Caco-2 (cell line): ENCODE results near the gene UBE2D3. TPM values are rescaled to one million over a fixed set of nuclear protein-coding genes. Genes with fewer than 3 reads are reported as not detected.
"Not testable (repeated sequence)": the region's sequence is repeated elsewhere in the genome, so short reads cannot be mapped to it uniquely, and the experiment has no call there.

Experiments
- BruUV-seq: library from RNA; stranded (reverse); fragments of 400-500 nt; replicated peaks from 2 replicates; lab custom pipeline; 2021; lab: Mats Ljungman, UMichigan
- CTCF ChIA-PET: fragments of 300-600 bp; sonication (Branson Sonifier 250); formaldehyde crosslinking; loops from one replicate; lab custom pipeline; 2022; ENCODE audit warnings: antibody characterized with exemption; lab: Charles Lee
- POLR2A ChIA-PET: fragments of 300-600 bp; sonication (Branson Sonifier 250); formaldehyde crosslinking; loops from one replicate; lab custom pipeline; 2022; ENCODE audit warnings: antibody characterized with exemption; lab: Charles Lee
- DNase-seq, 2 experiments: peaks; one replicate each; pipeline versions ENCODE4 v3.0.0 to v3.0.0-alpha.2; 2020 to 2022
- H3K27me3 ChIP-seq: replicated peaks from 2 replicates; pipeline ENCODE4 v1.6.0; 2011; ENCODE audit warnings: low read length; ENCODE audit not compliant: control insufficient read depth, insufficient read depth
- H3K36me3 ChIP-seq: 2 replicates; pipeline ENCODE4 v1.5.1; 2011; ENCODE audit warnings: low read length; ENCODE audit not compliant: control insufficient read depth, insufficient read depth
- H3K4me1 ChIP-seq: fragments of 250-450 bp; sonication (Bioruptor Pico); 2 replicates; pipeline ENCODE4 v1.5.1; 2020; ENCODE audit warnings: mild to moderate bottlenecking
- H3K4me3 ChIP-seq: 2 replicates; pipeline ENCODE4 v1.5.1; 2011; ENCODE audit warnings: low read depth, mild to moderate bottlenecking, control low read depth, low read length
- H3K9me3 ChIP-seq: fragments of 250-450 bp; sonication (Bioruptor Pico); 2 replicates; pipeline ENCODE4 v1.5.1; 2020; ENCODE audit warnings: mild to moderate bottlenecking, moderate library complexity
- H3K27ac Mint-ChIP-seq: one replicate; pipeline ENCODE4 v1.8.0; 2022; ENCODE audit warnings: mixed read lengths; ENCODE audit not compliant: unreplicated experiment
- H3K27me3 Mint-ChIP-seq: one replicate; pipeline ENCODE4 v1.8.0; 2022; ENCODE audit warnings: mixed read lengths; ENCODE audit not compliant: insufficient read depth, unreplicated experiment
- H3K36me3 Mint-ChIP-seq: one replicate; pipeline ENCODE4 v1.8.0; 2022; ENCODE audit warnings: mild to moderate bottlenecking, mixed read lengths; ENCODE audit not compliant: insufficient read depth, unreplicated experiment
- H3K4me1 Mint-ChIP-seq: one replicate; pipeline ENCODE4 v1.8.0; 2022; ENCODE audit warnings: low read depth, mixed read lengths; ENCODE audit not compliant: unreplicated experiment
- H3K4me3 Mint-ChIP-seq: one replicate; pipeline ENCODE4 v1.8.0; 2022; ENCODE audit warnings: mild to moderate bottlenecking, moderate library complexity, mixed read lengths; ENCODE audit not compliant: unreplicated experiment
- H3K9me3 Mint-ChIP-seq: one replicate; pipeline ENCODE4 v1.8.0; 2022; ENCODE audit warnings: mixed read lengths; ENCODE audit not compliant: unreplicated experiment
- intact Hi-C: fragments of 100-400 bp; cut with micrococcal nuclease; formaldehyde crosslinking; loops from one replicate; pipeline ENCODE4 v1.10.0; 2022; ENCODE audit not compliant: unreplicated experiment
- total RNA-seq: library from RNA; stranded (reverse); gene quantifications from 2 replicates; pipeline ENCODE4 v1.2.3, GENCODE V29; 2022
- TF ChIP-seq, protein P1 (sequence below), 2 experiments: fragments of 200-600 bp in 1 of 2; IDR thresholded peaks; 1 replicate in 1 of 2; 2 replicates in 1 of 2; pipeline versions ENCODE4 v1.5.1 to v1.8.0; 2011 to 2022; ENCODE audit warnings: antibody characterized with exemption in 1 of 2, control low read depth in 1 of 2, inconsistent platforms in 1 of 2, low read depth in 1 of 2, low read length in 1 of 2, mild to moderate bottlenecking in 1 of 2, moderate library complexity in 1 of 2; ENCODE audit not compliant: insufficient read depth in 1 of 2, severe bottlenecking in 1 of 2, unreplicated experiment in 1 of 2

Gene UBE2D3
- total RNA-seq, 1 experiment from 2014 or later: 305 TPM

- intact Hi-C loops: loop anchor here (2.0 to 5.0 kb wide), 4 partner anchors 139 to 437 kb away; no protein-coding TSS in a partner anchor
- Histone ChIP-seq H3K4me3 (peak overlapping the region; percentile 84), H3K36me3 (no peaks in the 10 kb centered on the region), H3K4me1 (0 out of 2 replicates have a peak, but pooled peaks cover 3% of the 10 kb centered on the region), H3K9me3 (no peaks in the 10 kb centered on the region), H3K27me3 (no peaks in the 10 kb centered on the region)
- Mint-ChIP-seq H3K36me3 (peaks cover 23% of the 10 kb centered on the region), H3K4me3 (peak overlapping the region; percentile 97), H3K27me3 (no peaks in the 10 kb centered on the region), H3K4me1 (peaks cover 6% of the 10 kb centered on the region), H3K27ac (peak overlapping the region; percentile 95), H3K9me3 (no peaks in the 10 kb centered on the region)
- CTCF ChIA-PET: interaction anchor here (1.8 kb wide), 1 partner anchor 41 kb away, joined by 5 read pairs; the partner anchor contains the start of gene UBE2D3
- peak in 1 of 2 experiments; percentile 35 for DNase-seq
- BruUV-seq: TSS peak; percentile 74
- TF ChIP-seq, protein P1, sequence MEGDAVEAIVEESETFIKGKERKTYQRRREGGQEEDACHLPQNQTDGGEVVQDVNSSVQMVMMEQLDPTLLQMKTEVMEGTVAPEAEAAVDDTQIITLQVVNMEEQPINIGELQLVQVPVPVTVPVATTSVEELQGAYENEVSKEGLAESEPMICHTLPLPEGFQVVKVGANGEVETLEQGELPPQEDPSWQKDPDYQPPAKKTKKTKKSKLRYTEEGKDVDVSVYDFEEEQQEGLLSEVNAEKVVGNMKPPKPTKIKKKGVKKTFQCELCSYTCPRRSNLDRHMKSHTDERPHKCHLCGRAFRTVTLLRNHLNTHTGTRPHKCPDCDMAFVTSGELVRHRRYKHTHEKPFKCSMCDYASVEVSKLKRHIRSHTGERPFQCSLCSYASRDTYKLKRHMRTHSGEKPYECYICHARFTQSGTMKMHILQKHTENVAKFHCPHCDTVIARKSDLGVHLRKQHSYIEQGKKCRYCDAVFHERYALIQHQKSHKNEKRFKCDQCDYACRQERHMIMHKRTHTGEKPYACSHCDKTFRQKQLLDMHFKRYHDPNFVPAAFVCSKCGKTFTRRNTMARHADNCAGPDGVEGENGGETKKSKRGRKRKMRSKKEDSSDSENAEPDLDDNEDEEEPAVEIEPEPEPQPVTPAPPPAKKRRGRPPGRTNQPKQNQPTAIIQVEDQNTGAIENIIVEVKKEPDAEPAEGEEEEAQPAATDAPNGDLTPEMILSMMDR (IDR thresholded peaks at IDR 0.05; ENCODE audit: insufficient read depth in 1 of 2, low read depth in 1 of 2, low read length in 1 of 2, severe bottlenecking in 1 of 2, unreplicated experiment in 1 of 2): no peak
- POLR2A ChIA-PET: interaction anchor here (0.6 to 2.9 kb wide), 4 partner anchors 40 to 248 kb away, joined by 3 to 72 read pairs (median 5); partner anchors contain the start of gene UBE2D3
Observed at GRCh38 chr4:102868153-102868780, 40.9 kb upstream of the UBE2D3 start.

- Histone ChIP-seq H3K4me3 (peak overlapping the region; percentile 84), H3K4me1 (0 out of 2 replicates have a peak, but pooled peaks cover 3% of the 10 kb centered on the region), H3K27me3 (no peaks in the 10 kb centered on the region), H3K9me3 (no peaks in the 10 kb centered on the region), H3K36me3 (no peaks in the 10 kb centered on the region)
- POLR2A ChIA-PET: interaction anchor here (0.6 to 2.9 kb wide), 2 partner anchors 39 to 56 kb away, joined by 3 to 72 read pairs; partner anchors contain the start of gene UBE2D3
- CTCF ChIA-PET: interaction anchor here (1.8 kb wide), 1 partner anchor 40 kb away, joined by 5 read pairs; the partner anchor contains the start of gene UBE2D3
- TF ChIP-seq, protein P1 (IDR thresholded peaks at IDR 0.05; ENCODE audit: insufficient read depth in 1 of 2, low read depth in 1 of 2, low read length in 1 of 2, severe bottlenecking in 1 of 2, unreplicated experiment in 1 of 2): no peak
- Mint-ChIP-seq H3K4me1 (peaks cover 6% of the 10 kb centered on the region), H3K9me3 (no peaks in the 10 kb centered on the region), H3K4me3 (peak overlapping the region; percentile 97), H3K36me3 (peaks cover 17% of the 10 kb centered on the region), H3K27me3 (no peaks in the 10 kb centered on the region), H3K27ac (peak overlapping the region; percentile 95)
- no peak for DNase-seq
- intact Hi-C loops: loop anchor here (2.0 to 5.0 kb wide), 4 partner anchors 140 to 437 kb away; no protein-coding TSS in a partner anchor
- no TSS peak for BruUV-seq
Observed at GRCh38 chr4:102867278-102868152, 40.2 kb upstream of the UBE2D3 start.

- H3K9me3 Mint-ChIP-seq, DNase-seq, BruUV-seq, CTCF ChIA-PET, H3K4me1 ChIP-seq, H3K4me1 Mint-ChIP-seq, H3K36me3 ChIP-seq, H3K4me3 Mint-ChIP-seq, H3K27me3 ChIP-seq, H3K4me3 ChIP-seq, H3K9me3 ChIP-seq, H3K27me3 Mint-ChIP-seq, H3K27ac Mint-ChIP-seq: not testable (repeated sequence)
- intact Hi-C loops: loop anchor here (5.0 kb wide), 1 partner anchor 142 kb away; no protein-coding TSS in a partner anchor
- peaks cover 17% of the 10 kb centered on the region for H3K36me3 Mint-ChIP-seq
- POLR2A ChIA-PET: interaction anchor here (1.0 kb wide), 1 partner anchor 38 kb away, joined by 4 read pairs; the partner anchor contains the start of gene UBE2D3
Observed at GRCh38 chr4:102865327-102865726, 38.0 kb upstream of the UBE2D3 start.
